Measurements from ENCODE around the gene SOS2. TPM values are rescaled to one million over a fixed set of nuclear protein-coding genes. Genes with fewer than 3 reads are reported as not detected.

Gene SOS2
- total RNA-seq, 1 experiment from 2014 or later: 9.4 TPM

DNA sequence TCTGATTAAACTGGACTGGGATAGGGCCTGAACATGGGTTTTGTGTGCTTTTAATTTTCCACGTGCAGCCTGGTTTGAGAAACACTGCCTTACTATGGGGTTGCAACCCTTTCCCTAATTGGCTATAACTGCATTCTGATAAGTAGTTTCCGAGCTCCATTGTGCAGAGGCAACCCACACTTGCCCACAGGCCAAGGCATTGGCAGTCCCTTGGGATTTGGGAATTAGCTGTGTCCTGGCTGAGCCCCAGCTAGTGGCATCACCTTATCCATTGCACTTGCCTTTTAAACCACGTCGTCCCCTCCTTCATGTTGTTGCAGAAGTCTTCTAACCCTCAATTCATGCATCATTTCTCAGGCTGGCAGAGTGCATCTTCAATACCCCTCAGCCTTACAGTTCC, 125.2 kb downstream of the SOS2 start:
- Mint-ChIP-seq H3K4me3 (no peak overlapping the region), H3K36me3 (ENCODE audit: insufficient read depth in 1 of 3, low read depth in 3 of 3) (peaks cover 14 to 34% (median 20%) of the 10 kb centered on the region in 3 experiments), H3K27me3 (ENCODE audit: low read depth) (no peaks in the 10 kb centered on the region; the same call in 1 of the 2 replicates), H3K4me1 (peaks cover 4 to 16% of the 10 kb centered on the region in 2 experiments; a peak in 2 of 4 replicates), H3K27ac (peak overlapping the region in 1 of 3 experiments; percentile 4; a peak in 1 of 7 replicates), H3K9me3 (no peaks in the 10 kb centered on the region)
- no peak overlapping the region for H4K91ac ChIP-seq (ENCODE audit: insufficient read length, low read depth, low read length)
- TF ChIP-seq, protein P1, sequence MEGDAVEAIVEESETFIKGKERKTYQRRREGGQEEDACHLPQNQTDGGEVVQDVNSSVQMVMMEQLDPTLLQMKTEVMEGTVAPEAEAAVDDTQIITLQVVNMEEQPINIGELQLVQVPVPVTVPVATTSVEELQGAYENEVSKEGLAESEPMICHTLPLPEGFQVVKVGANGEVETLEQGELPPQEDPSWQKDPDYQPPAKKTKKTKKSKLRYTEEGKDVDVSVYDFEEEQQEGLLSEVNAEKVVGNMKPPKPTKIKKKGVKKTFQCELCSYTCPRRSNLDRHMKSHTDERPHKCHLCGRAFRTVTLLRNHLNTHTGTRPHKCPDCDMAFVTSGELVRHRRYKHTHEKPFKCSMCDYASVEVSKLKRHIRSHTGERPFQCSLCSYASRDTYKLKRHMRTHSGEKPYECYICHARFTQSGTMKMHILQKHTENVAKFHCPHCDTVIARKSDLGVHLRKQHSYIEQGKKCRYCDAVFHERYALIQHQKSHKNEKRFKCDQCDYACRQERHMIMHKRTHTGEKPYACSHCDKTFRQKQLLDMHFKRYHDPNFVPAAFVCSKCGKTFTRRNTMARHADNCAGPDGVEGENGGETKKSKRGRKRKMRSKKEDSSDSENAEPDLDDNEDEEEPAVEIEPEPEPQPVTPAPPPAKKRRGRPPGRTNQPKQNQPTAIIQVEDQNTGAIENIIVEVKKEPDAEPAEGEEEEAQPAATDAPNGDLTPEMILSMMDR (conservative IDR thresholded peaks at IDR 0.05): no peak
- H2AFZ ChIP-seq (ENCODE audit: low read length): no peak overlapping the region
- H3K23me2 ChIP-seq (ENCODE audit: insufficient read length, low read depth, low read length, poor library complexity, severe bottlenecking): no peaks in the 10 kb centered on the region
- H3K14ac ChIP-seq (ENCODE audit: insufficient read depth, low read length): no peak overlapping the region
- H2BK5ac ChIP-seq (ENCODE audit: insufficient read length, low read length): no peak overlapping the region
- H3K4me1 ChIP-seq (ENCODE audit: insufficient read depth, low read length): no peaks in the 10 kb centered on the region; the same call in 1 of the 2 replicates
- H2BK12ac ChIP-seq (ENCODE audit: insufficient read length, low read depth, low read length): no peak overlapping the region
- H2BK15ac ChIP-seq (ENCODE audit: low read depth, low read length): no peak overlapping the region
- no peak overlapping the region for H3T11ph ChIP-seq (ENCODE audit: low read length)
- H3K4ac ChIP-seq (ENCODE audit: low read depth, low read length): no peak overlapping the region
- WGBS (ENCODE audit: extremely low coverage, insufficient read length, low lambda C conversion rate): no CpG with 5 or more reads among the region's 4 CpGs
- H3K79me1 ChIP-seq (ENCODE audit: insufficient read depth, low read depth, low read length, poor library complexity, severe bottlenecking): no peaks in the 10 kb centered on the region
- H3K18ac ChIP-seq (ENCODE audit: insufficient read length, low read depth, low read length): no peak overlapping the region
- H3K27me3 ChIP-seq (ENCODE audit: insufficient read depth, low read length): no peaks in the 10 kb centered on the region
- H3K79me2 ChIP-seq (ENCODE audit: insufficient read depth, low read length): no peaks in the 10 kb centered on the region
- H3K23ac ChIP-seq (ENCODE audit: insufficient read length, low read depth, low read length): no peak overlapping the region
- no peaks in the 10 kb centered on the region for H4K20me1 ChIP-seq (ENCODE audit: control insufficient read depth, insufficient read depth, insufficient read length)
- no peaks in the 10 kb centered on the region for H3K9me3 ChIP-seq (ENCODE audit: control insufficient read depth, low read depth, low read length)
- no peak overlapping the region for H2BK120ac ChIP-seq (ENCODE audit: low read depth, low read length, poor library complexity, severe bottlenecking)
- H3K27ac ChIP-seq (ENCODE audit: insufficient read length, low read depth, low read length): no peak overlapping the region
- H2BK20ac ChIP-seq (ENCODE audit: low read depth, low read length, poor library complexity, severe bottlenecking): no peak overlapping the region
- no peak for DNase-seq
- H3K9ac ChIP-seq (ENCODE audit: extremely low read depth, insufficient read length, low read length): no peak overlapping the region
- H3K56ac ChIP-seq (ENCODE audit: insufficient read length, low read depth, low read length): no peak overlapping the region
- H4K5ac ChIP-seq (ENCODE audit: insufficient read length, low read depth, low read length): no peak overlapping the region
- no peak overlapping the region for H2AK5ac ChIP-seq (ENCODE audit: insufficient read length, low read length)
- H4K8ac ChIP-seq (replicated peaks; ENCODE audit: insufficient read length, low read depth, low read length): no peak overlapping the region
- H3K4me2 ChIP-seq (ENCODE audit: insufficient read depth, insufficient read length, low read length): no peak overlapping the region

Measured in H9 (cell line).